Tibial artery (tissue), 4 donors: ENCODE data around the gene GARNL3.

ENCODE experiments used
- DNase-seq, 2 donors: peaks; one replicate each; pipeline ENCODE4 v3.0.0-alpha.2; 2019
- H3K27ac ChIP-seq, 2 donors: fragments of 200-600 bp; sonication (generic) in 1 of 2; 1 replicate in 1 of 2; 2 replicates in 1 of 2; pipeline ENCODE4 v1.5.1; 2018 to 2019; ENCODE audit warnings: mild to moderate bottlenecking in 1 of 2
- H3K27me3 ChIP-seq, 2 donors: fragments of 200-600 bp; sonication (generic) in 1 of 2; one replicate each; pipeline versions ENCODE4 v1.5.1 to v1.6.0; 2016 to 2019
- H3K36me3 ChIP-seq, 3 donors: fragments of 200-600 bp; sonication (generic) in 2 of 3; one replicate each; pipeline ENCODE4 v1.5.1; 2016 to 2019; ENCODE audit warnings: mild to moderate bottlenecking in 2 of 3
- H3K4me1 ChIP-seq, 4 donors: fragments of 200-600 bp; sonication (generic) in 2 of 4; 1 replicate in 3 of 4; 2 replicates in 1 of 4; pipeline ENCODE4 v1.5.1; 2016 to 2019
- H3K4me3 ChIP-seq, 2 donors: fragments of 200-600 bp; sonication (generic) in 1 of 2; 1 replicate in 1 of 2; 2 replicates in 1 of 2; pipeline ENCODE4 v1.5.1; 2018 to 2019; ENCODE audit warnings: mild to moderate bottlenecking in 2 of 2
- H3K9me3 ChIP-seq, 3 donors: fragments of 200-600 bp; sonication (generic) in 1 of 3; one replicate each; pipeline ENCODE4 v1.5.1; 2016 to 2019
- intact Hi-C: fragments of 100-400 bp; cut with DNase I; formaldehyde crosslinking; loops from one replicate; pipeline ENCODE4 v1.15.0; 2023; ENCODE audit warnings: low total_unique reads
- TF ChIP-seq, protein P1 (sequence below), 2 experiments: fragments of 200-600 bp in 1 of 2; fragments of 450-650 bp in 1 of 2; IDR thresholded peaks; one replicate each; pipeline ENCODE4 v1.5.1; 2017 to 2019; ENCODE audit warnings: antibody characterized with exemption in 2 of 2, mild to moderate bottlenecking in 1 of 2, moderate library complexity in 1 of 2

GARNL3 gene

DNA sequence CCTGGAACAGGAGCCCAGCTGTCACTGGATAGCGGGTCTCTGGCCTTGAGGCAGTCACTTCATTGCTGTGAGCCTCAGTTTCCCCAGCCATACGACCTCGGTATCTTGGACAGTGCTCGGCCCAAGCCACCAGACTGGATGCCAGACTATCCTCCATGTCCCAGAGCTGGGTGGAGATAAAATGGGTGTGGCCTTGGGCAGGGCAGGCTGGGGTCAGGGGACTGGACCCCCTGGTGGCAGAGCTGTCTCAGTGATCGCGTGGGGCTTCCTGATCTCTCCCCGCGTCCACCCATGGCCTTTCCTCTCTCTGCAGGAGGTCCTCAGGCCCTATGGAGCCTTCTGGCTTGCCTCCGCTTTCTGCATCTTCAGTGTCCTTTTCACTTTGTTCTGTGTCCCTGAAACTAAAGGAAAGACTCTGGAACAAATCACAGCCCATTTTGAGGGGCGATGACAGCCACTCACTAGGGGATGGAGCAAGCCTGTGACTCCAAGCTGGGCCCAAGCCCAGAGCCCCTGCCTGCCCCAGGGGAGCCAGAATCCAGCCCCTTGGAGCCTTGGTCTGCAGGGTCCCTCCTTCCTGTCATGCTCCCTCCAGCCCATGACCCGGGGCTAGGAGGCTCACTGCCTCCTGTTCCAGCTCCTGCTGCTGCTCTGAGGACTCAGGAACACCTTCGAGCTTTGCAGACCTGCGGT is 142.4 kb downstream of the GARNL3 start:
- Histone ChIP-seq H3K27ac (no peak overlapping the region), H3K4me1 (no peaks in the 10 kb centered on the region), H3K9me3 (no peaks in the 10 kb centered on the region), H3K4me3 (no peak overlapping the region), H3K27me3 (no peaks in the 10 kb centered on the region), H3K36me3 (peaks cover 9 to 58% (median 44%) of the 10 kb centered on the region in 3 donors)
- TF ChIP-seq, protein P1, sequence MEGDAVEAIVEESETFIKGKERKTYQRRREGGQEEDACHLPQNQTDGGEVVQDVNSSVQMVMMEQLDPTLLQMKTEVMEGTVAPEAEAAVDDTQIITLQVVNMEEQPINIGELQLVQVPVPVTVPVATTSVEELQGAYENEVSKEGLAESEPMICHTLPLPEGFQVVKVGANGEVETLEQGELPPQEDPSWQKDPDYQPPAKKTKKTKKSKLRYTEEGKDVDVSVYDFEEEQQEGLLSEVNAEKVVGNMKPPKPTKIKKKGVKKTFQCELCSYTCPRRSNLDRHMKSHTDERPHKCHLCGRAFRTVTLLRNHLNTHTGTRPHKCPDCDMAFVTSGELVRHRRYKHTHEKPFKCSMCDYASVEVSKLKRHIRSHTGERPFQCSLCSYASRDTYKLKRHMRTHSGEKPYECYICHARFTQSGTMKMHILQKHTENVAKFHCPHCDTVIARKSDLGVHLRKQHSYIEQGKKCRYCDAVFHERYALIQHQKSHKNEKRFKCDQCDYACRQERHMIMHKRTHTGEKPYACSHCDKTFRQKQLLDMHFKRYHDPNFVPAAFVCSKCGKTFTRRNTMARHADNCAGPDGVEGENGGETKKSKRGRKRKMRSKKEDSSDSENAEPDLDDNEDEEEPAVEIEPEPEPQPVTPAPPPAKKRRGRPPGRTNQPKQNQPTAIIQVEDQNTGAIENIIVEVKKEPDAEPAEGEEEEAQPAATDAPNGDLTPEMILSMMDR (IDR thresholded peaks at IDR 0.05), result no peak
- intact Hi-C loops, result no loop called here
- DNase-seq, result no peak

DNA sequence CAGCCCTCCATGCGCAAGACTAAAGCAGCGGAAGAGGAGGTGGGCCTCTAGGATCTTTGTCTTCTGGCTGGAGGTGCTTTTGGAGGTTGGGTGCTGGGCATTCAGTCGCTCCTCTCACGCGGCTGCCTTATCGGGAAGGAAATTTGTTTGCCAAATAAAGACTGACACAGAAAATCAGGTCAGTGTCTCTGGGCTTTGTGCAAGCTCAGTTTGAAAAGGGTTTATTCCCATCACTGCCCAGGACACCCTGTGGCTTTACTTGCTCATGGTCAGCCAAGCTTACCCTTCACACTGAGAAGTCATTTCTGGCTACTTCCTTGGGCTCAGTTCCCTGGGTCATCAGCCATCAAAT is 142.9 kb downstream of the GARNL3 start:
- peaks cover 9 to 53% (median 39%) of the 10 kb centered on the region in 3 donors for H3K36me3 ChIP-seq
- no peak overlapping the region for H3K27ac ChIP-seq
- intact Hi-C loops, result no loop called here
- H3K4me1 ChIP-seq, result no peaks in the 10 kb centered on the region
- no peaks in the 10 kb centered on the region for H3K9me3 ChIP-seq
- H3K27me3 ChIP-seq, result no peaks in the 10 kb centered on the region
- H3K4me3 ChIP-seq, result no peak overlapping the region
- TF ChIP-seq, protein P1 (IDR thresholded peaks at IDR 0.05), result no peak
- DNase-seq, result no peak

DNA sequence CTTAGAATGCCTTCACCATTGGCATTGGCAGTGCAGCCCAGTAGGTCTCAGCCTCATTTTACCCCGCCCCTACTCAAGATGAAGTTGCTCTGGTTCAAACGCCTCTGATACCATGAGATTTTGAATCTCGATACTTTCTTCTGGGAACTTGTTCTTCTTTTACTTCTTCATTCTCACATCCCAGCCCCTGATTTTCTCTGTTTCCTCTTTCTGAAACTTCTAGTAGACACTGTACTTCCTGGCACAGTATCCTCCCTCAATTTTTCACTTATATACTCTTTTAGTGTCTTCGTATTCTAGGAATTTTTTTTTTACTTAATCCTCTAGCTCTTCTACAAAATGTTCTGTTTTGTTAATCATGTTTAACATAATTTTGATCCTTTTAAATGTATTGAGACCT is 146.5 kb downstream of the GARNL3 start:
- Histone ChIP-seq H3K9me3 (no peaks in the 10 kb centered on the region), H3K27ac (no peak overlapping the region), H3K4me3 (no peak overlapping the region), H3K36me3 (peaks cover 0 to 16% (median 10%) of the 10 kb centered on the region in 3 donors), H3K27me3 (no peaks in the 10 kb centered on the region), H3K4me1 (no peaks in the 10 kb centered on the region)
- no peak for DNase-seq
- TF ChIP-seq, protein P1 (IDR thresholded peaks at IDR 0.05), result no peak
- intact Hi-C loops, result no loop called here

DNA sequence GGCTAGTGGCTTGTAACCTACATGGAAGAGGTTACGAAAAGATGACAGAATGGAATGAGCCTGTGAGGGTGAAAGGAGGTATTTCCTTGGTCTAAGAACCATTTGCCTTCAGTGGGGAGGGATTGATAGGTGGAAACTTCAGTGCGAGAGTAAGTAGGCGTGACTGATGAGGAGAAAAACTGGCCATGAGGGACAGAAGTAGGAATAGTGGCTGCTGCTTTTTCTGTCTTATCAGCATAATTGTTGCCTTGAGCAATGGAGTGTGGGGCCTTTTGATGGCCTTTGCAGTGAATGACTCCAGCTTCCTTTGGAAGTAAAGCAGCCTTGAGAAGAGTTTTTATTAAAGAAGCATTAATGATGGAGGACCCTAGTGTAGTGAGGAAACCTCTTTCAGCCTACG is 150.6 kb downstream of the GARNL3 start:
- no peaks in the 10 kb centered on the region for H3K27me3 ChIP-seq
- DNase-seq, result no peak
- H3K27ac ChIP-seq, result no peak overlapping the region
- intact Hi-C loops, result no loop called here
- H3K4me3 ChIP-seq, result no peak overlapping the region
- TF ChIP-seq, protein P1 (IDR thresholded peaks at IDR 0.05), result no peak
- no peaks in the 10 kb centered on the region for H3K36me3 ChIP-seq
- H3K4me1 ChIP-seq, result peaks cover 0 to 16% (median 0%) of the 10 kb centered on the region in 4 donors
- no peaks in the 10 kb centered on the region for H3K9me3 ChIP-seq

DNA sequence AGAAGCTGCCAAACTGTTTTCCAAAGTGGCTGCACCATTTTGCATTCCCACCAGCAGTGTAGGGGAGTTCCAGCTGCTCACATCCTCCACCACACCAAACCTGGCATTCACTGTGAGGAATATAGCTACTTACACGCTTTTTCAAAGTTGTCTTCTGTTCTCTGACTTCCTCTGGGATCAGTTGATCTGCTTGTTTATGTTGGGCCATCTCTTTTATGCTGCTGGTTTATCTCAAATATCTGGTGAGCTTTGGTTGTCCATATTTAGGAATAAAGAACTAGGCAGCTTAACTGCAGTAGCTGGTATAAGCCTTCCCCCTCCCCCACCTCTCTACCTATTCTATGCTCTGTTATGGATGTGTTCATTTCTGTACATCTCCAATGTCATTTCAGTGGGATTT is 151.1 kb downstream of the GARNL3 start:
- intact Hi-C loops, result no loop called here
- peaks cover 0 to 16% (median 0%) of the 10 kb centered on the region in 4 donors for H3K4me1 ChIP-seq
- TF ChIP-seq, protein P1 (IDR thresholded peaks at IDR 0.05), result no peak
- H3K27ac ChIP-seq, result no peak overlapping the region
- no peaks in the 10 kb centered on the region for H3K27me3 ChIP-seq
- no peaks in the 10 kb centered on the region for H3K9me3 ChIP-seq
- no peak overlapping the region for H3K4me3 ChIP-seq
- DNase-seq, result no peak
- no peaks in the 10 kb centered on the region for H3K36me3 ChIP-seq
